Central memory CD4-positive, alpha-beta T cell (primary cell): ENCODE results near the gene ZCWPW1.
A peak's percentile ranks its signal among the peaks of the same experiment; 100 is the strongest.

Source experiments
- DNase-seq: peaks from one replicate; pipeline ENCODE4 v3.0.0; 2022

The ZCWPW1 gene

DNA sequence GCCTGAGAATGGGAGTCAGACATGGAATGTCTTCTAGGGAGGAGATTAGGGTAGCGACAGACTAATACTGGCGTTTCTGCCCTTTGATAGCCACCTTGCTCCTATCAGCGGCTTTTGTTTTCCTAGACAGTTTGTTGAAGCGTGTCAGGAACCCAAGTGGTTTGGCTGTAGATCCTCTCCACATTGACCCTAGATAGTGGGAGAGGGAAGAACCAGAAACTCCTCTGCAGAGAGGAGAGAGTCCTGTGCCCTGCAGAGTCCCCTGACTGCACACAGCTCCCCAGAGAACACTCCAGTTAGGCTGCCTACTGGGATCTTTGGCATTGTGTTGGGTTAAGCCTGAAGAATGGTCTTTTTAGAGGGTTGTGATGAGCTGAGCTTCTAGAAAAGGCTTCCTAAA is 3.5 kb upstream of the ZCWPW1 start:
- no peak for DNase-seq

DNA sequence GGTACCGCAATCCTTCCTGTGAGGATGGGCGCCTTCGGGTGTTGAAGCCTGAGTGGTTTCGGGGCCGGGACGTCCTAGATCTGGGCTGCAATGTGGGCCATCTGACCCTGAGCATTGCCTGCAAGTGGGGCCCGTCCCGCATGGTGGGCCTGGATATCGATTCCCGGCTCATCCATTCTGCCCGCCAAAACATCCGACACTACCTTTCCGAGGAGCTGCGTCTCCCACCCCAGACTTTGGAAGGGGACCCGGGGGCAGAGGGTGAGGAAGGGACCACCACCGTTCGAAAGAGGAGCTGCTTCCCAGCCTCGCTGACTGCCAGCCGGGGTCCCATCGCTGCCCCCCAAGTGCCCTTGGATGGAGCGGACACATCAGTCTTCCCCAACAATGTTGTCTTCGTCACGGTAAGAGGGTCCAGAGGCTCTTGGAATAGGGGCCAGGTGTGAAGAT is 2.8 kb upstream of the ZCWPW1 start:
- DNase-seq, result no peak

DNA sequence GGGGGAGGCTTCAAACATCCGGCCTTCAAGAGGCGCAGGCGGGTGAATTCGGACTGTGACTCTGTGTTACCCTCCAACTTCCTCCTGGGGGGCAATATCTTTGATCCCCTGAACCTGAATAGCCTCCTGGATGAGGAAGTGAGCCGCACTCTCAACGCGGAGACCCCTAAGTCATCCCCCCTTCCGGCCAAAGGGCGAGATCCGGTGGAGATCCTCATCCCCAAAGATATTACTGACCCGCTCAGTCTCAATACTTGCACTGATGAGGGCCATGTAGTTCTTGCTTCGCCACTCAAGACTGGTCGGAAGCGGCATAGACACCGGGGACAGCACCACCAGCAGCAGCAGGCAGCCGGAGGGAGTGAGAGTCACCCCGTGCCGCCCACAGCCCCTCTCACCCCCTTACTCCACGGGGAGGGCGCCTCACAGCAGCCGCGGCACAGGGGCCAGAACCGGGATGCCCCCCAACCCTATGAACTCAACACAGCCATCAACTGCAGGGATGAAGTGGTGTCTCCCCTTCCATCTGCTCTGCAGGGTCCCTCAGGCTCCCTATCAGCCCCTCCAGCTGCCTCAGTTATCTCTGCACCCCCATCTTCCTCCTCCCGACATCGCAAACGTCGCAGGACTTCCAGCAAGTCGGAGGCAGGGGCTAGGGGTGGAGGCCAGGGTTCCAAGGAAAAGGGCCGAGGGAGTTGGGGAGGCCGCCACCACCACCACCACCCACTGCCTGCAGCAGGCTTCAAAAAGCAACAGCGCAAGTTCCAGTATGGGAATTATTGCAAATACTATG is 2.2 kb upstream of the ZCWPW1 start:
- DNase-seq, result peak; percentile 34

DNA sequence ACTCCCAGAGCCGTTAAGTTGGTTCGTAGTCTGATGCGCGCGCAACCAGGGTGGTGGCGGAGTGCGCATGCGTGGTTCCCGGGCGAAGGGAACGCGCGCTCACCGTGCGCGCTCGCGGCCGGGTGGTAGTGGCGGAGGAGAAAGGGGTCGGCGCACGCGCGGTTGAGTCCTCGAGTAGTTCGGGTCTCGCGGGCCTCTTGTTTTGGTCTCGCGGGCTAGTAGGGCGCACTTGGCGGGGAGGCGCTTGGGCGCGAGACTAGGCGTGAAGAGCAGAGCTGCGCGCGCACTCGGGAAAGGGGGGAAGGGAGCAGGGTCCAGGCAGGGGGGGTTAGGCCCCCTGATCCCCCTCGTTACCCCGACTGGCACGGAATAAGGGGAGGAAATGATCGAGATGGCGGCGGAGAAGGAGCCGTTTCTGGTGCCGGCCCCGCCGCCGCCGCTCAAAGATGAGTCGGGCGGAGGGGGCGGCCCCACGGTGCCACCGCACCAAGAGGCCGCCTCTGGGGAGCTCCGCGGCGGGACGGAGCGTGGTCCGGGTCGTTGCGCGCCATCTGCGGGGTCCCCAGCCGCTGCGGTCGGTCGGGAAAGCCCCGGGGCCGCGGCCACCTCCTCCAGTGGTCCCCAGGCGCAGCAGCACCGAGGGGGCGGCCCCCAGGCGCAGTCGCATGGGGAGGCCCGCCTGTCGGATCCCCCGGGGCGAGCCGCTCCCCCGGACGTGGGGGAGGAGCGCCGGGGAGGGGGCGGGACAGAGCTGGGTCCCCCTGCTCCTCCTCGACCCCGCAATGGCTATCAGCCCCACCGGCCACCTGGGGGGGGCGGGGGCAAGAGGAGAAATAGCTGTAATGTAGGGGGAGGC is 1.4 kb upstream of the ZCWPW1 start, which contains the start of gene MEPCE:
TSS of gene MEPCE (plus strand) at position 195 of the 856 bp plus-strand sequence. CDS start at position 383, 188 bp downstream.
- DNase-seq, result peak; percentile 94

DNA sequence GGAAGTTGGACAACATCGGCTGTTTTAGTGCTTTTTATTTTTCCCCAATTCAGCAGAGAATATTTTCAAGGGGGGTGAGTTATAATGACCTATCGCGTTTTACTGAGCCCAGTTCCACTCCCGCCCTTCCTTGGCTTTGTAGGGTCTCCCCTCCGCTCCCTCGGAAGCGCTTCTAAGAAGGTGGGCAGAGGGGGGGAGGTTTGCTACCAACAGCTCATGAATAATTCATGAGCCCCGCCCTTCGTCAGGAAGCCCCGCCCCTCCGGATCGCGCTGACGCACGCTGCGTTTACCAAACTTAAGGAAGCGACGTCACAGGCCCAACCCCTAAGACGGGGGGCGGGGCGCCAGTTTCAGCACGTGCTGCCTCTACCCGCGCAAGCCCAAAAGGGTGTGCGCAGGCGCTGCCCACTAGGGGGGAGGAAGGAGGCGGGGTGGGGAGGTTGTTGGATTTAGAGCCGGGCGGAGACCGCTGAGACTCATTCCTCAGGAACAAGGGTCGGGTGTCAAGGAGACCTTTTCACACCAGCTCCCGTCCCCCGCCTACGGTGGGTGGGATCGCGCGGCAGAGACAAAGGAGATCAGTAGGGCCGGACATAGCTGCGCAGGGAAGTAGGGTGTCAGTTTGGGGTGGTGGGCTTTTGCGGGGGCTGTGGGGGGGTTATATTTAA is 599 bp upstream of the ZCWPW1 start:
- peak; percentile 100 for DNase-seq

- no peak for DNase-seq
Observed at GRCh38 chr7:100427762-100428198, 723 bp downstream of the ZCWPW1 start.

- no peak for DNase-seq
Observed at GRCh38 chr7:100426516-100426915, 2.0 kb downstream of the ZCWPW1 start.

DNA sequence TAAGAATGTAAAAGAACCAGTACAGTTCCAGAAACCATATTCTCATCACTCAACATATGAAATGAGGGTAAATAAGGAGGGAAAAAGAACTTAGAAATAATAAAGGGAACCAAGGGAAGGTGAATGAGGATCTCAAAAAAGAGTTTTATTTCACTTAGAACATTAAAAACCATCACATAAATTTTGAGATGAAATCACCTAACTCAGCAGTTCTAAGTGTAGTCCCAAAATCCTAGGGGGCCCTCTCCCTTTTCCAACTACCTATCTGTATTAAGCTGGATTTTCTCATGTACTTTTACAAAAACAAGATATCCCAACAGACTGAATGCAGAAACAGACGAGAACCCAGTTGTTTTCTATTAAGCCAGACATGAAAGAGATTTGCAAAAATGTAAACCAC is 3.2 kb downstream of the ZCWPW1 start:
- DNase-seq, result no peak

- DNase-seq, result no peak
Observed at GRCh38 chr7:100423315-100423714, 5.2 kb downstream of the ZCWPW1 start.

DNA sequence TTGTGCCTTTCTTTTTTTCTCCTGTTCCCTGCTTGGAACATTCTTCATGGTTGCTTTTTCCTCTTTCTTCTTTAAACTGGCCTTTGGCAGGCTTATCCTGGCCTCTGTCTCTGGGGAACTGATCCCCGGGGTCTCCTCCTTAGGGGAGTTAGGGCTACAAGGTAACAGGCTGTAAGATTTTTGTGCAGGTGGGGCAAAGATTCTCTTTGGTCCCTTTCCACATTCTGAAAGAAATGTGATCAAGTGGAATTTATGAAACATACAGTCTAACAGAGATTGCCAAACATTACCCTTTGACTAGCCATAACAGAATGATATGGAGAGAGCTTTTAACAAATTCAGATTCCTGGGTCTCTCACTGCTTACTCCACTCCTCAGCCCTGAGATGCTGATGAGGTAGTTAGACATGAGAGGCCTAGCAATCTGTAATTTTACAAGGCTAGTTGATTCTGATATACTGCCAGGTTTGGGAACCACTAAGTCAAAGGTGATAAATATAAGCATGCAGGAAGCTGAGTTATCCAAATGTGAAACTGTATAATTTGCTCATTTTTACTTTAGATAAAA is 8.8 kb downstream of the ZCWPW1 start:
- no peak for DNase-seq

DNA sequence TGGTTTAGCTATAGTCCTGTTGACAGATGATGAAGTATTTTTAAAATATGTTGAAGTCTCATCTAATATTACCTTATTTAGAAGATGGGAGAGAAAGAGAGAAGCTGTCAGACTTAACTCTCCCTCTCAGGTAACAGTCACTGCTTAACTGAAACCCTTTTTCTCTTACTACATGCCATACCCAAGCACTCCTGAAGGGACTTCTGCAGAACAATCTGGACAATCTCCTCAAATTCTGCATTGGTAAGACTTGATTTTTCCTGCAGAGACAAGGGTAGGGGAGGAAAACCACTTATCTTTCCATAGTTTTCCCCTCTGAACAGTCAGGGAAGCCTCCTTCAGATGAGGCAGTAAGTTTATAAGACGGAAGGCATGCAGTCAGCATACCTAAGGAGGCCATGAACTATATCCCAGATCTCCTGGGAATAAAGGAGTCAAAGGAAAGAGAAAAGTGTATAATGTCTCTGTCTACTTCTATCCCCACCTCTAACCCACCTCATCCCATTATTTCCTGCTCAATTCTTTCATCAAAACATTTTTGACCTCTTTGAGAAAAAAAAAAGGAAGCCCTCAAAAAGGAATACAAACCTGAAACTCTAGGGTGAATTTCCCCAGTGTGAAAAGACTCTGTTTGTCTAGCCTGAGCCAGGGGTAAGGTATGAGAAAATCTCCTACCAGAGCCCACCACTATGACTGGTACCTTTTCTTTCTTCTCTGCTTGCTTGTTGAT is 9.4 kb downstream of the ZCWPW1 start:
- DNase-seq, result no peak

- DNase-seq, result no peak
Observed at GRCh38 chr7:100415448-100415847, 13.1 kb downstream of the ZCWPW1 start.

DNA sequence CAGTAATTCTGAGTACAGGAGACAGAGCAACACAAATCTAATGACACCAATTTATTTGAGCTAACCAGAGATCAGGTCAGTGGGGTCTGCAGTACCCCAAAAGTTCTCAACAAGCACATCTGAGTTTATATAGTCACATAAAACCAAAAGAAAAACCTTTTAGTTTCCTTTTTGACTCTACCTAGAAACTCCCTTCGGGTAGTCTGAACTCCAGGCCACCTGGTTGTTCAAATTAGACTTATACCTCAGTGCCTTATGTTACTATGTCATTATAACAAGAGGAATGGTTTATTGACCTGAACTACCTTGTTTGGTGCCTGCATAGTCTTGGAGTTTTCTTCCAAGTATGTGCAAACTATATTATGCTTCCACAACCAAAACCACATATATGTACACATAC is 14.6 kb downstream of the ZCWPW1 start:
- DNase-seq, result no peak

- DNase-seq, result no peak
Observed at GRCh38 chr7:100413346-100413745, 15.2 kb downstream of the ZCWPW1 start.

DNA sequence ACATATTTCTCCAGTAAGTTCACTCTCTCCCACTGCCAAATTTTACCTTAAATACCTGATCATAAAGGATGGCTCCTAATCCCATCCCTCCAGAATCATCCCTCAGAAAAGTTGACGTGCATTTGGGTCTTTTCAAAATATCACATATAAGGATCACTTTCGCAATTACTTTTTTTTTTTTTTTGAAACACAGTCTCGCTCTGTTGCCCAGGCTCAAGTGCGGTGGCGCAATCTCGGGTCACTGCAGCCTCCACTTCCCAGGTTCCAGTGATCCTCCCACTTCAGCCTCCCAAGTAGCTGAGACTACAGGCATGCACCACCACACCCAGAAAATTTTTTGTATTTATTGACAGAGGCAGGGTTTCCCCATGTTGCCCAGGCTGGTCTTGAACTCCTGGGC is 17.4 kb downstream of the ZCWPW1 start:
- DNase-seq, result no peak

- peak; percentile 49 for DNase-seq
Observed at GRCh38 chr7:100407285-100408180, 21.0 kb downstream of the ZCWPW1 start.

GRCh38 chr7:100406767-100407166 is 21.7 kb downstream of the ZCWPW1 start:
- DNase-seq, result no peak

DNA sequence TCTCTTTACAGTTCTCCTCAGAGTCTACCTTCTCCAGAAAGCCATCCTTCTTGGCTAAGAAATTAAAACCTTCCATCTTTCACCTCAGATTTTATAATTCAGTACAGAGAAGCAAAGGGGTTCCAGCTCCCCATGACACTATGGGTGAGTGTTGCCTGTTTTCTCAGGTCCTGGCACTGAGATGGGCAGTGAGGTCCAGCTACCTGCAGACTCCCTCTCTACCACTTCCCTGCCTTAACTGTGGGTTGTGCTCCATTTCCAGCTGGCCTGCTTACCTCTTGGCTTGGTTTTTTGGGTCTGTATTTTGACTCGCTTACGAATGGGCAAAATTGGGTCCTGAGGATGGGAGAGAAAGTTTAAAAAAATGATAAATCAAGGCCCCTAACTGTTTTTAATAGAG is 26.3 kb downstream of the ZCWPW1 start:
- DNase-seq, result no peak

DNA sequence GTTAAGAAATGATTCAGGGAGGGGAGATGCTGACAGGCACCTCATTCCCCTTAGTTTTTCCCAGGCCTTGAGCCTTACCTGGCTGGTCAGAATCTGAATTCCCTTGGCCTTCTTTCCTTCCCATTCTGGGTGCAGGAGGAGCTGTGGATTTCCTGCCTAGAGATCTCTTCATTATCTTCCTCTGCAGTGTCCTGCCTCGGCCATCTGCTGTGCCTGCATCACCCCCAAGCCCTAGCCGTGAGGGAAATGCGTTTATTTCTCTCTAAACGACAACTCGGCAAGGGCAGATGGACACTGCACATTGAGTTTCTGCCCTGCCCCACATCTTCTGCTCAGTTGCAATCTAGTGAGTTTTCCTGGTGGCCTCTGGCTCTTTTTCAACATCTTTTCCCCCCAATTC is 26.7 kb downstream of the ZCWPW1 start:
- DNase-seq, result no peak

GRCh38 chr7:100400656-100401055 is 27.8 kb downstream of the ZCWPW1 start:
- DNase-seq, result no peak

- no peak for DNase-seq
Observed at GRCh38 chr7:100400041-100400440, 28.5 kb downstream of the ZCWPW1 start.
